ENCODE data around the gene TAF1B.
A peak's percentile ranks its signal among the peaks of the same experiment; 100 is the strongest.

Gene TAF1B

GRCh38 chr2:9982891-9983290 is 139.6 kb downstream of the TAF1B start:
- H3K27me3 ChIP-seq (replicated peaks; ENCODE audit: control insufficient read depth, insufficient read depth, low read length) = no peaks in the 10 kb centered on the region
- no peak for DNase-seq (ENCODE audit: low read depth)
- H3K9me3 ChIP-seq (ENCODE audit: control insufficient read depth, low read length) = no peaks in the 10 kb centered on the region
- peak overlapping the region; percentile 34 for H3K4me3 ChIP-seq (ENCODE audit: low read length)
- H3K36me3 ChIP-seq (ENCODE audit: control insufficient read depth, insufficient read depth, low read length, severe bottlenecking) = peaks cover 3% of the 10 kb centered on the region
- H3K9ac ChIP-seq (ENCODE audit: low read length) = peak overlapping the region; percentile 17
- H3K4me1 ChIP-seq (ENCODE audit: control insufficient read depth, insufficient read depth, low read length) = peaks cover 47% of the 10 kb centered on the region

GRCh38 chr2:9983401-9984216 is 140.3 kb downstream of the TAF1B start:
- no peak for DNase-seq (ENCODE audit: low read depth)
- peaks cover 47% of the 10 kb centered on the region for H3K4me1 ChIP-seq (ENCODE audit: control insufficient read depth, insufficient read depth, low read length)
- no peaks in the 10 kb centered on the region for H3K9me3 ChIP-seq (ENCODE audit: control insufficient read depth, low read length)
- peaks cover 3% of the 10 kb centered on the region for H3K36me3 ChIP-seq (ENCODE audit: control insufficient read depth, insufficient read depth, low read length, severe bottlenecking)
- H3K9ac ChIP-seq (ENCODE audit: low read length) = peak overlapping the region; percentile 44
- no peaks in the 10 kb centered on the region for H3K27me3 ChIP-seq (replicated peaks; ENCODE audit: control insufficient read depth, insufficient read depth, low read length)
- H3K4me3 ChIP-seq (ENCODE audit: low read length) = no peak overlapping the region

Measured in adipocyte (in vitro differentiated cells).